ENCODE results near the gene ATM. TPM values are rescaled to one million over a fixed set of nuclear protein-coding genes. Genes with fewer than 3 reads are reported as not detected.

ATM gene
- total RNA-seq, 2 experiments from 2014 or later = 125 to 159 TPM

GRCh38 chr11:108322666-108323065 lies 99.8 kb downstream of the ATM start:
- TF ChIP-seq CTCF (conservative IDR thresholded peaks at IDR 0.05; ENCODE audit: low read length) = no peak
- no peak for TF ChIP-seq EZH2phosphoT487 (IDR thresholded peaks at IDR 0.05; ENCODE audit: borderline replicate concordance, low read depth, low read length)
- intact Hi-C loops (cut with micrococcal nuclease; ENCODE audit: unreplicated experiment) = no loop called here
- Histone ChIP-seq H2AFZ (ENCODE audit: low read length) (no peak overlapping the region), H3K4me3 (ENCODE audit: low read depth, low read length, poor library complexity, severe bottlenecking) (no peak overlapping the region), H3K36me3 (ENCODE audit: insufficient read depth, low read length) (peaks cover 90% of the 10 kb centered on the region), H3K79me2 (ENCODE audit: insufficient read depth, low read depth, low read length) (no peaks in the 10 kb centered on the region), H3K27ac (ENCODE audit: low read depth, low read length, poor library complexity, severe bottlenecking) (no peak overlapping the region), H4K20me1 (ENCODE audit: insufficient read depth, low read length) (0 out of 2 replicates have a peak, but pooled peaks cover 3% of the 10 kb centered on the region), H3K4me2 (ENCODE audit: low read length) (no peak overlapping the region), H3K9me3 (ENCODE audit: low read length) (no peaks in the 10 kb centered on the region), H3K4me1 (ENCODE audit: insufficient read depth, low read length, poor library complexity, severe bottlenecking) (no peaks in the 10 kb centered on the region), H3K9me2 (ENCODE audit: insufficient read depth, low read length) (no peaks in the 10 kb centered on the region)
- ChIA-PET POLR2A (interaction anchor here (1.1 kb wide), 1 partner anchor 19 kb away, joined by 4 read pairs; no protein-coding TSS in a partner anchor), CTCF (ENCODE audit: unreplicated experiment) (no interaction called here)
- no TSS peak for BruUV-seq (replicated peaks)
- no peak for DNase-seq (ENCODE audit: low spot score)

GRCh38 chr11:108324587-108324986 lies 101.7 kb downstream of the ATM start:
- CTCF ChIA-PET (ENCODE audit: unreplicated experiment) = interaction anchor here (0.5 kb wide), 1 partner anchor 181 kb away, joined by 3 read pairs; no protein-coding TSS in a partner anchor
- intact Hi-C loops (cut with micrococcal nuclease; ENCODE audit: unreplicated experiment) = no loop called here

More at GRCh38 chr11:108324587-108324986, 101.7 kb downstream of the ATM start:
- H3K9me2 ChIP-seq (ENCODE audit: insufficient read depth, low read length) = no peaks in the 10 kb centered on the region
- no peak for DNase-seq (ENCODE audit: low spot score)
- H2AFZ ChIP-seq (ENCODE audit: low read length) = no peak overlapping the region
- no peak overlapping the region for H3K4me2 ChIP-seq (ENCODE audit: low read length)
- H3K4me3 ChIP-seq (ENCODE audit: low read depth, low read length, poor library complexity, severe bottlenecking) = no peak overlapping the region
- no peaks in the 10 kb centered on the region for H3K79me2 ChIP-seq (ENCODE audit: insufficient read depth, low read depth, low read length)
- no peaks in the 10 kb centered on the region for H3K4me1 ChIP-seq (ENCODE audit: insufficient read depth, low read length, poor library complexity, severe bottlenecking)
- BruUV-seq (replicated peaks) = no TSS peak
- no peaks in the 10 kb centered on the region for H3K9me3 ChIP-seq (ENCODE audit: low read length)
- peaks cover 92% of the 10 kb centered on the region for H3K36me3 ChIP-seq (ENCODE audit: insufficient read depth, low read length)
- H3K27ac ChIP-seq (ENCODE audit: low read depth, low read length, poor library complexity, severe bottlenecking) = no peak overlapping the region
- no peak for TF ChIP-seq EZH2phosphoT487 (IDR thresholded peaks at IDR 0.05; ENCODE audit: borderline replicate concordance, low read depth, low read length)
- TF ChIP-seq CTCF (conservative IDR thresholded peaks at IDR 0.05; ENCODE audit: low read length) = no peak
- 0 out of 2 replicates have a peak, but pooled peaks cover 3% of the 10 kb centered on the region for H4K20me1 ChIP-seq (ENCODE audit: insufficient read depth, low read length)
- POLR2A ChIA-PET = interaction anchor here (0.7 kb wide), 1 partner anchor 18 kb away, joined by 3 read pairs; no protein-coding TSS in a partner anchor

Data from OCI-LY7 (cell line).